Heart right ventricle (tissue), 16 donors: Measurements from ENCODE around the gene FCSK. TPM values are rescaled to one million over a fixed set of nuclear protein-coding genes. Genes with fewer than 3 reads are reported as not detected.

Source experiments
- ATAC-seq, 8 donors: fragments of 200-7000 bp; cut with Tn5 transposase; one replicate each; pipeline ENCODE4 v1.9.1; 2020; ENCODE audit warnings: mild to moderate bottlenecking in 8 of 8, moderate library complexity in 8 of 8, moderate number of reproducible peaks in 1 of 8
- DNase-seq, 2 donors: peaks; one replicate each; pipeline ENCODE4 v3.0.0-alpha.2; 2020
- H3K27ac ChIP-seq, 10 donors: fragments of 200-600 bp; sonication (generic) in 2 of 10; one replicate each; pipeline versions ENCODE4 v1.5.0 to v1.8.0; 2020 to 2022; ENCODE audit warnings: mild to moderate bottlenecking in 3 of 10
- H3K27me3 ChIP-seq, 7 donors: fragments of 200-600 bp; one replicate each; pipeline ENCODE4 v1.8.0; 2021 to 2022; ENCODE audit warnings: mild to moderate bottlenecking in 2 of 7
- H3K36me3 ChIP-seq, 9 donors: fragments of 200-600 bp; sonication (generic) in 1 of 9; one replicate each; pipeline versions ENCODE4 v1.5.0 to v1.8.0; 2020 to 2022; ENCODE audit warnings: mild to moderate bottlenecking in 2 of 9
- H3K4me1 ChIP-seq, 9 donors: fragments of 200-600 bp; sonication (generic) in 1 of 9; one replicate each; pipeline versions ENCODE4 v1.5.0 to v1.8.0; 2020 to 2022; ENCODE audit warnings: mild to moderate bottlenecking in 4 of 9
- H3K4me3 ChIP-seq, 10 donors: fragments of 200-600 bp; sonication (generic) in 2 of 10; one replicate each; pipeline versions ENCODE4 v1.5.0 to v1.8.0; 2020 to 2022; ENCODE audit warnings: mild to moderate bottlenecking in 7 of 10, moderate library complexity in 2 of 10
- H3K9me3 ChIP-seq, 11 donors: fragments of 200-600 bp in 10 of 11; sonication (generic) in 2 of 11; one replicate each; pipeline versions ENCODE4 v1.5.0 to v1.8.0; 2013 to 2022; ENCODE audit warnings: mild to moderate bottlenecking in 2 of 11, control low read depth in 1 of 11, moderate library complexity in 1 of 11
- CTCF ChIP-seq, 9 donors: fragments of 200-600 bp; sonication (generic) in 2 of 9; IDR thresholded peaks; one replicate each; pipeline versions ENCODE4 v1.5.0 to v1.8.0; 2021 to 2022; ENCODE audit warnings: antibody characterized with exemption in 9 of 9, mild to moderate bottlenecking in 5 of 9, moderate library complexity in 1 of 9
- WGBS, 2 donors: extraction: QIAGEN DNeasy Blood & Tissue Kit; methylation state at CpG; one replicate each; pipeline ENCODE4 v1.1.7; 2013; ENCODE audit warnings: inconsistent platforms in 1 of 2; 5-methylcytosine and 5-hydroxymethylcytosine counted together
- intact Hi-C, 10 donors: fragments of 100-400 bp; cut with DNase I; formaldehyde crosslinking; loops; one replicate each; pipeline versions ENCODE4 v1.11.1 to v1.14.2; 2022
- polyA plus RNA-seq, 2 donors: library from polyadenylated mRNA; stranded (reverse); fragments of 200-250 nt; gene quantifications; one replicate each; pipeline ENCODE4 v1.2.3, GENCODE V29; 2013
- total RNA-seq, 10 donors: library from RNA; stranded (reverse); fragmentation: NEBNext Ultra II Directional in 3 of 10; extraction: Animal tissue kit (Norgen Biotek cat#: 25700) in 3 of 10; gene quantifications; one replicate each; pipeline versions ENCODE4 v1.2.1 to v1.2.4, GENCODE V29; 2021 to 2023
- donor health status: Arrhythmogenic right ventricular cardiomyopathy.
- donor health status: ischemic (EF 13 %, LVEDD 7.1; RV severe dilation, severe dysfunction).
- donor health status: healthy with polysubstance abuse.
- donor health status: DM: no; HTN: yes; CAD: no.
- donor health status: DM: no; HTN: no; CAD: no.
- donor health status: ischemic (EF 25% LVEDD 6.9; RV normal size, moderate dysfunction).
- donor health status: ischemic (EF 25% LVEDD 5.7; RV mildly dilated, moderate dysfunction).
- donor health status: healthy.
- donor health status: DM: yes; HTN: yes; CAD: no.
- donor health status: Ischemic cardiomyopathy.
- donor health status: ischemic (EF 35%, LVEDD 5.7; RV mildly dilated, moderate dysfunction).
- donor health status: nonischemic (EF 11% LVEDD 7.7; RV severe dilation, severe dysfunction).
- donor health status: DM: yes; HTN: yes; CAD: no.
- donor health status: PGD.
- donor health status: ischemic (EF 29% LVEDD 5.4; RV normal size, mild dysfunction).
- donor health status: nonischemic (EF 23%, LVEDD 6.1; RV moderate dilation, normal function).

FCSK gene
- total and polyA plus RNA-seq, 12 donors, result 6.3 to 15.4 (median 9.0) TPM

- H3K4me1 ChIP-seq, result peaks cover 0 to 15% (median 7%) of the 10 kb centered on the region in 9 donors
- H3K36me3 ChIP-seq, result peaks cover 0 to 100% (median 45%) of the 10 kb centered on the region in 9 donors
- H3K4me3 ChIP-seq, result no peak overlapping the region
- no peak for DNase-seq
- WGBS, 2 donors, result 65 to 74% methylated on average over 3 of the region's 3 CpGs
- ATAC-seq, result peak in 6 of 8 donors; percentile 24 to 43 (median 36)
- TF ChIP-seq CTCF (IDR thresholded peaks at IDR 0.05), result no peak
- H3K9me3 ChIP-seq, result no peaks in the 10 kb centered on the region
- H3K27ac ChIP-seq, result peak overlapping the region in 6 of 10 donors; percentile 27 to 65 (median 56)
- intact Hi-C loops, result loop anchor here in 1 of 10 donors (10.0 kb wide), 1 partner anchor 129 kb away; no protein-coding TSS in a partner anchor
- H3K27me3 ChIP-seq, result no peaks in the 10 kb centered on the region
These were observed 39.4 kb downstream of the FCSK start for GRCh38 chr16:70493802-70494201.

GRCh38 chr16:70494202-70494770 lies 39.9 kb downstream of the FCSK start:
- Histone ChIP-seq H3K36me3 (peaks cover 0 to 100% (median 45%) of the 10 kb centered on the region in 9 donors), H3K4me3 (no peak overlapping the region), H3K27me3 (no peaks in the 10 kb centered on the region), H3K9me3 (no peaks in the 10 kb centered on the region), H3K27ac (peak overlapping the region in 5 of 10 donors; percentile 39 to 65 (median 60)), H3K4me1 (peaks cover 0 to 15% (median 7%) of the 10 kb centered on the region in 9 donors)
- WGBS, 2 donors, result 35 to 58% methylated on average over 5 of the region's 5 CpGs
- ATAC-seq (peak in 7 of 8 donors; percentile 31 to 77 (median 61)), DNase-seq (no peak)
- no peak for TF ChIP-seq CTCF (IDR thresholded peaks at IDR 0.05)
- intact Hi-C loops, result loop anchor here in 1 of 10 donors (10.0 kb wide), 1 partner anchor 129 kb away; no protein-coding TSS in a partner anchor

GRCh38 chr16:70494777-70495176 lies 40.4 kb downstream of the FCSK start:
- 73% methylated on average over 2 of the region's 2 CpGs for WGBS, 2 donors
- no peaks in the 10 kb centered on the region for H3K27me3 ChIP-seq
- H3K9me3 ChIP-seq, result no peaks in the 10 kb centered on the region
- no peak for DNase-seq
- H3K36me3 ChIP-seq, result peaks cover 0 to 100% (median 48%) of the 10 kb centered on the region in 9 donors
- no peak for TF ChIP-seq CTCF (IDR thresholded peaks at IDR 0.05)
- ATAC-seq, result no peak
- peaks cover 0 to 15% (median 7%) of the 10 kb centered on the region in 9 donors for H3K4me1 ChIP-seq
- intact Hi-C loops, result loop anchor here in 1 of 10 donors (10.0 kb wide), 1 partner anchor 130 kb away; no protein-coding TSS in a partner anchor
- H3K27ac ChIP-seq, result peak overlapping the region in 2 of 10 donors; percentile 52 to 65
- no peak overlapping the region for H3K4me3 ChIP-seq

GRCh38 chr16:70495425-70496182 lies 41.2 kb downstream of the FCSK start:
- 86 to 89% methylated on average over 9 of the region's 9 CpGs for WGBS, 2 donors
- DNase-seq (no peak), ATAC-seq (no peak)
- H3K36me3 ChIP-seq, result peaks cover 0 to 100% (median 50%) of the 10 kb centered on the region in 9 donors
- no peaks in the 10 kb centered on the region for H3K9me3 ChIP-seq
- no peak for TF ChIP-seq CTCF (IDR thresholded peaks at IDR 0.05)
- H3K4me1 ChIP-seq, result peaks cover 0 to 15% (median 6%) of the 10 kb centered on the region in 9 donors
- H3K27ac ChIP-seq, result no peak overlapping the region
- intact Hi-C loops, result loop anchor here in 1 of 10 donors (10.0 kb wide), 1 partner anchor 131 kb away; no protein-coding TSS in a partner anchor
- no peaks in the 10 kb centered on the region for H3K27me3 ChIP-seq
- no peak overlapping the region for H3K4me3 ChIP-seq
